ENCODE data around the gene LAMTOR4. TPM values are rescaled to one million over a fixed set of nuclear protein-coding genes. Genes with fewer than 3 reads are reported as not detected.

The LAMTOR4 gene
- total and polyA plus RNA-seq, 2 donors (not counting 1 experiment from before 2014, with no cell fraction given) = 214 to 448 TPM

GRCh38 chr7:100163006-100163531 is 14.4 kb downstream of the LAMTOR4 start:
- H3K4me1 Mint-ChIP-seq = peaks cover 26% of the 10 kb centered on the region
- Histone ChIP-seq H3K9me3 (ENCODE audit: control extremely low read depth in 1 of 3, control insufficient read depth in 2 of 3, insufficient read depth in 1 of 3, low read length in 2 of 3) (peaks cover 0 to 2% (median 0%) of the 10 kb centered on the region in 3 donors), H4K20me1 (ENCODE audit: control insufficient read depth, insufficient read depth, low read length, poor library complexity, severe bottlenecking) (peaks cover under 1% of the 10 kb centered on the region), H3K4me1 (ENCODE audit: control insufficient read depth in 2 of 2, insufficient read depth in 2 of 2, low read length in 2 of 2) (peaks cover 18 to 19% of the 10 kb centered on the region in 2 donors), H3K4me2 (replicated peaks; ENCODE audit: low read depth, low read length, poor library complexity, severe bottlenecking) (no peak overlapping the region), H3K4me3 (ENCODE audit: control extremely low read depth in 1 of 5, extremely low read depth in 1 of 5, insufficient read depth in 1 of 5, low read depth in 2 of 5, low read length in 4 of 5) (no peak overlapping the region), H3K27me3 (replicated peaks in 1 of 4; ENCODE audit: control extremely low read depth in 1 of 4, control insufficient read depth in 3 of 4, insufficient read depth in 4 of 4, low read length in 3 of 4) (peaks cover 0 to 21% (median 15%) of the 10 kb centered on the region in 4 experiments), H3K27ac (ENCODE audit: low read length in 2 of 2) (no peak overlapping the region), H3K36me3 (replicated peaks in 1 of 2; ENCODE audit: control extremely low read depth in 1 of 2, control insufficient read depth in 1 of 2, extremely low read depth in 1 of 2, insufficient read depth in 2 of 2, low read length in 1 of 2) (no peaks in the 10 kb centered on the region), H3K9ac (ENCODE audit: low read length) (no peak overlapping the region), H2AFZ (ENCODE audit: insufficient read depth, low read depth, low read length, poor library complexity, severe bottlenecking) (no peak overlapping the region), H3K79me2 (ENCODE audit: control insufficient read depth, insufficient read depth, low read length) (peaks cover 9% of the 10 kb centered on the region)
- no peak overlapping the region for H3K4me3 Mint-ChIP-seq
- no peak for ATAC-seq (ENCODE audit: low read depth)
- intact Hi-C loops (cut with micrococcal nuclease) = no loop called here
- WGBS (ENCODE audit: insufficient coverage) = 85% methylated on average over 5 of the region's 6 CpGs
- no peak for TF ChIP-seq EZH2 (IDR thresholded peaks at IDR 0.05; ENCODE audit: borderline replicate concordance, insufficient read depth, low read depth, low read length, poor library complexity, severe bottlenecking)
- TF ChIP-seq, protein P1, sequence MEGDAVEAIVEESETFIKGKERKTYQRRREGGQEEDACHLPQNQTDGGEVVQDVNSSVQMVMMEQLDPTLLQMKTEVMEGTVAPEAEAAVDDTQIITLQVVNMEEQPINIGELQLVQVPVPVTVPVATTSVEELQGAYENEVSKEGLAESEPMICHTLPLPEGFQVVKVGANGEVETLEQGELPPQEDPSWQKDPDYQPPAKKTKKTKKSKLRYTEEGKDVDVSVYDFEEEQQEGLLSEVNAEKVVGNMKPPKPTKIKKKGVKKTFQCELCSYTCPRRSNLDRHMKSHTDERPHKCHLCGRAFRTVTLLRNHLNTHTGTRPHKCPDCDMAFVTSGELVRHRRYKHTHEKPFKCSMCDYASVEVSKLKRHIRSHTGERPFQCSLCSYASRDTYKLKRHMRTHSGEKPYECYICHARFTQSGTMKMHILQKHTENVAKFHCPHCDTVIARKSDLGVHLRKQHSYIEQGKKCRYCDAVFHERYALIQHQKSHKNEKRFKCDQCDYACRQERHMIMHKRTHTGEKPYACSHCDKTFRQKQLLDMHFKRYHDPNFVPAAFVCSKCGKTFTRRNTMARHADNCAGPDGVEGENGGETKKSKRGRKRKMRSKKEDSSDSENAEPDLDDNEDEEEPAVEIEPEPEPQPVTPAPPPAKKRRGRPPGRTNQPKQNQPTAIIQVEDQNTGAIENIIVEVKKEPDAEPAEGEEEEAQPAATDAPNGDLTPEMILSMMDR (IDR thresholded peaks at IDR 0.05) = no peak
- no peak for DNase-seq
- no peak overlapping the region for H3K27ac Mint-ChIP-seq
- no peaks in the 10 kb centered on the region for H3K9me3 Mint-ChIP-seq (ENCODE audit: insufficient read depth)
- peaks cover 23% of the 10 kb centered on the region for H3K27me3 Mint-ChIP-seq
- CTCF ChIA-PET = interaction anchor here (0.7 to 1.0 kb wide), 2 partner anchors 30 to 245 kb away, joined by 3 to 4 read pairs; no protein-coding TSS in a partner anchor
- POLR2A ChIA-PET = interaction anchor here (0.6 to 0.7 kb wide), 2 partner anchors 14 to 56 kb away, joined by 3 to 4 read pairs; partner anchors contain the start of gene GPC2

DNA sequence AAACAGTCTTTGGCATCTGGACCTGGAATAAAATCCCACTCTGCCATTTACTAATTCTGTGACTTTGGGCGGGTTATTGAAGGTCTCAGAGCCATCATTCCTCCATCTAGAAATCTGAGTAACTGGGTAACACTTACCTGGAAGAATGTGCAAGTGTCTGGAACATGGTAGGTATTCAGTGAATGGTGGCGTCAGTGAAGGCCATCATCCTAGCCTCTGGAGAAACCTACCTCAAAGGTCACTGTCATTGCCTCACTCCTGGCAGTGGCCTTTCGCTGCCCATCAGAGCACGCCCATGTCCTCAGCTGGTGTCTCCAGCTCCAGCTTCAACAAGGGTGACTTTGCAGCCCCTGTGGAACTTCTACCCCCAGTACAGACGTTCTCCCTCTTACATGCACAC is 15.2 kb downstream of the LAMTOR4 start:
- H3K27me3 ChIP-seq (replicated peaks in 1 of 4; ENCODE audit: control extremely low read depth in 1 of 4, control insufficient read depth in 3 of 4, insufficient read depth in 4 of 4, low read length in 3 of 4) = peaks cover 0 to 29% (median 20%) of the 10 kb centered on the region in 4 experiments
- H3K4me2 ChIP-seq (replicated peaks; ENCODE audit: low read depth, low read length, poor library complexity, severe bottlenecking) = no peak overlapping the region
- H4K20me1 ChIP-seq (ENCODE audit: control insufficient read depth, insufficient read depth, low read length, poor library complexity, severe bottlenecking) = no peaks in the 10 kb centered on the region
- ChIA-PET POLR2A (interaction anchor here (0.6 to 0.7 kb wide), 2 partner anchors 47 to 57 kb away, joined by 3 read pairs; no protein-coding TSS in a partner anchor), CTCF (interaction anchor here (1.0 kb wide), 1 partner anchor 31 kb away, joined by 4 read pairs; no protein-coding TSS in a partner anchor)
- no peak overlapping the region for H3K4me3 ChIP-seq (ENCODE audit: control extremely low read depth in 1 of 5, extremely low read depth in 1 of 5, insufficient read depth in 1 of 5, low read depth in 2 of 5, low read length in 4 of 5)
- intact Hi-C loops (cut with micrococcal nuclease) = no loop called here
- no peak overlapping the region for H2AFZ ChIP-seq (ENCODE audit: insufficient read depth, low read depth, low read length, poor library complexity, severe bottlenecking)
- ATAC-seq (ENCODE audit: low read depth) = no peak
- peaks cover 25 to 26% of the 10 kb centered on the region in 2 donors for H3K4me1 ChIP-seq (ENCODE audit: control insufficient read depth in 2 of 2, insufficient read depth in 2 of 2, low read length in 2 of 2)
- WGBS (ENCODE audit: insufficient coverage) = 95% methylated on average over 4 of the region's 5 CpGs
- no peak for DNase-seq
- H3K36me3 ChIP-seq (replicated peaks in 1 of 2; ENCODE audit: control extremely low read depth in 1 of 2, control insufficient read depth in 1 of 2, extremely low read depth in 1 of 2, insufficient read depth in 2 of 2, low read length in 1 of 2) = no peaks in the 10 kb centered on the region
- peaks cover 31% of the 10 kb centered on the region for H3K27me3 Mint-ChIP-seq
- no peak overlapping the region for H3K27ac ChIP-seq (ENCODE audit: low read length in 2 of 2)
- peaks cover 0 to 7% (median 0%) of the 10 kb centered on the region in 3 donors for H3K9me3 ChIP-seq (ENCODE audit: control extremely low read depth in 1 of 3, control insufficient read depth in 2 of 3, insufficient read depth in 1 of 3, low read length in 2 of 3)
- no peaks in the 10 kb centered on the region for H3K9me3 Mint-ChIP-seq (ENCODE audit: insufficient read depth)
- H3K4me3 Mint-ChIP-seq = no peak overlapping the region
- H3K79me2 ChIP-seq (ENCODE audit: control insufficient read depth, insufficient read depth, low read length) = peaks cover 2% of the 10 kb centered on the region
- H3K27ac Mint-ChIP-seq = no peak overlapping the region
- H3K4me1 Mint-ChIP-seq = peaks cover 33% of the 10 kb centered on the region
- no peak overlapping the region for H3K9ac ChIP-seq (ENCODE audit: low read length)
- TF ChIP-seq, protein P1 (IDR thresholded peaks at IDR 0.05) = no peak
- no peak for TF ChIP-seq EZH2 (IDR thresholded peaks at IDR 0.05; ENCODE audit: borderline replicate concordance, insufficient read depth, low read depth, low read length, poor library complexity, severe bottlenecking)
